ENCODE results near the gene ARID3C.

The ARID3C gene

GRCh38 chr9:34646211-34647083 is 17.6 kb upstream of the ARID3C start, which contains the start of gene GALT:
Gene GALT (plus strand): TSS chr9:34646675. CDS start chr9:34646705, 30 bp downstream.
- ATAC-seq: peak; percentile 93
- peak; percentile 70 for TF ChIP-seq ZFP3 (CRISPR knock-in tag; IDR thresholded peaks at IDR 0.05)
- 0 out of 2 replicates have a peak, but pooled peaks have one; percentile 52 for TF ChIP-seq TSHZ2 (CRISPR knock-in tag; IDR thresholded peaks at IDR 0.05)
- no peak for TF ChIP-seq ZNF8 (CRISPR knock-in tag; IDR thresholded peaks at IDR 0.05)

- TF ChIP-seq ESRRG (CRISPR knock-in tag; IDR thresholded peaks at IDR 0.05) (no peak), SNAI2 (CRISPR knock-in tag; IDR thresholded peaks at IDR 0.05) (no peak), BACH2 (CRISPR knock-in tag; IDR thresholded peaks at IDR 0.05; ENCODE audit: borderline replicate concordance) (no peak), ISL1 (CRISPR knock-in tag; IDR thresholded peaks at IDR 0.05) (no peak), OSR1 (CRISPR knock-in tag; IDR thresholded peaks at IDR 0.05) (no peak), GLIS3 (CRISPR knock-in tag; IDR thresholded peaks at IDR 0.05) (no peak), ZFP30 (CRISPR knock-in tag; IDR thresholded peaks at IDR 0.05) (no peak), TOX (CRISPR knock-in tag; IDR thresholded peaks at IDR 0.05; ENCODE audit: borderline replicate concordance) (no peak), CSRNP3 (CRISPR knock-in tag; IDR thresholded peaks at IDR 0.05) (no peak), CSDC2 (CRISPR knock-in tag; IDR thresholded peaks at IDR 0.05) (no peak), ZFP3 (CRISPR knock-in tag; IDR thresholded peaks at IDR 0.05) (no peak), TCF4 (CRISPR knock-in tag; IDR thresholded peaks at IDR 0.05; ENCODE audit: borderline replicate concordance) (no peak)
- TF ChIP-seq, protein P1, sequence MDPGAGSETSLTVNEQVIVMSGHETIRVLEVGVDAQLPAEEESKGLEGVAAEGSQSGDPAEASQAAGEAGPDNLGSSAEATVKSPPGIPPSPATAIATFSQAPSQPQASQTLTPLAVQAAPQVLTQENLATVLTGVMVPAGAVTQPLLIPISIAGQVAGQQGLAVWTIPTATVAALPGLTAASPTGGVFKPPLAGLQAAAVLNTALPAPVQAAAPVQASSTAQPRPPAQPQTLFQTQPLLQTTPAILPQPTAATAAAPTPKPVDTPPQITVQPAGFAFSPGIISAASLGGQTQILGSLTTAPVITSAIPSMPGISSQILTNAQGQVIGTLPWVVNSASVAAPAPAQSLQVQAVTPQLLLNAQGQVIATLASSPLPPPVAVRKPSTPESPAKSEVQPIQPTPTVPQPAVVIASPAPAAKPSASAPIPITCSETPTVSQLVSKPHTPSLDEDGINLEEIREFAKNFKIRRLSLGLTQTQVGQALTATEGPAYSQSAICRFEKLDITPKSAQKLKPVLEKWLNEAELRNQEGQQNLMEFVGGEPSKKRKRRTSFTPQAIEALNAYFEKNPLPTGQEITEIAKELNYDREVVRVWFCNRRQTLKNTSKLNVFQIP (CRISPR knock-in tag; IDR thresholded peaks at IDR 0.05; ENCODE audit: borderline replicate concordance, low read depth): no peak
- TF ChIP-seq, protein P2, sequence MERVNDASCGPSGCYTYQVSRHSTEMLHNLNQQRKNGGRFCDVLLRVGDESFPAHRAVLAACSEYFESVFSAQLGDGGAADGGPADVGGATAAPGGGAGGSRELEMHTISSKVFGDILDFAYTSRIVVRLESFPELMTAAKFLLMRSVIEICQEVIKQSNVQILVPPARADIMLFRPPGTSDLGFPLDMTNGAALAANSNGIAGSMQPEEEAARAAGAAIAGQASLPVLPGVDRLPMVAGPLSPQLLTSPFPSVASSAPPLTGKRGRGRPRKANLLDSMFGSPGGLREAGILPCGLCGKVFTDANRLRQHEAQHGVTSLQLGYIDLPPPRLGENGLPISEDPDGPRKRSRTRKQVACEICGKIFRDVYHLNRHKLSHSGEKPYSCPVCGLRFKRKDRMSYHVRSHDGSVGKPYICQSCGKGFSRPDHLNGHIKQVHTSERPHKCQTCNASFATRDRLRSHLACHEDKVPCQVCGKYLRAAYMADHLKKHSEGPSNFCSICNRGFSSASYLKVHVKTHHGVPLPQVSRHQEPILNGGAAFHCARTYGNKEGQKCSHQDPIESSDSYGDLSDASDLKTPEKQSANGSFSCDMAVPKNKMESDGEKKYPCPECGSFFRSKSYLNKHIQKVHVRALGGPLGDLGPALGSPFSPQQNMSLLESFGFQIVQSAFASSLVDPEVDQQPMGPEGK (CRISPR knock-in tag; IDR thresholded peaks at IDR 0.05; ENCODE audit: borderline replicate concordance): no peak
- no peak for ATAC-seq
Measured at GRCh38 chr9:34644766-34645314, 16.0 kb upstream of the ARID3C start.

GRCh38 chr9:34642679-34643078 is 13.8 kb upstream of the ARID3C start:
- no peak for ATAC-seq
- no peak for TF ChIP-seq ARNTL (CRISPR knock-in tag; IDR thresholded peaks at IDR 0.05; ENCODE audit: borderline replicate concordance, low read depth)
- no peak for TF ChIP-seq OSR1 (CRISPR knock-in tag; IDR thresholded peaks at IDR 0.05)
- no peak for TF ChIP-seq TCF4 (CRISPR knock-in tag; IDR thresholded peaks at IDR 0.05; ENCODE audit: borderline replicate concordance)
- TF ChIP-seq ZNF8 (CRISPR knock-in tag; IDR thresholded peaks at IDR 0.05): no peak
- TF ChIP-seq ZC3H10 (CRISPR knock-in tag; IDR thresholded peaks at IDR 0.05): no peak
- TF ChIP-seq, protein P2 (CRISPR knock-in tag; IDR thresholded peaks at IDR 0.05; ENCODE audit: borderline replicate concordance): no peak
- TF ChIP-seq CREB5 (CRISPR knock-in tag; IDR thresholded peaks at IDR 0.05; ENCODE audit: low read depth): no peak
- no peak for TF ChIP-seq ZFP30 (CRISPR knock-in tag; IDR thresholded peaks at IDR 0.05)
- no peak for TF ChIP-seq TSHZ2 (CRISPR knock-in tag; IDR thresholded peaks at IDR 0.05)
- TF ChIP-seq TOX (CRISPR knock-in tag; IDR thresholded peaks at IDR 0.05; ENCODE audit: borderline replicate concordance): no peak
- no peak for TF ChIP-seq SNAI2 (CRISPR knock-in tag; IDR thresholded peaks at IDR 0.05)
- no peak for TF ChIP-seq CSRNP3 (CRISPR knock-in tag; IDR thresholded peaks at IDR 0.05)

Data from SK-N-SH treated with all-trans-retinoic acid at 6 μM for 48 hours (cell line).